Fibroblast of lung (primary cell): ENCODE measurements around the gene PRPF8.

ENCODE experiments used
- CTCF ChIP-seq, 2 donors: IDR thresholded peaks in 1 of 2; conservative IDR thresholded peaks in 1 of 2; 1 replicate in 1 of 2; 2 replicates in 1 of 2; pipeline ENCODE4 v1.5.1; 2011 to 2012; ENCODE audit warnings: low read length in 2 of 2, control low read depth in 1 of 2, inconsistent platforms in 1 of 2, low read depth in 1 of 2, mild to moderate bottlenecking in 1 of 2
- EZH2 ChIP-seq: IDR thresholded peaks from 2 replicates; pipeline ENCODE4 v1.5.1; 2012; ENCODE audit warnings: low read length, control low read depth, mild to moderate bottlenecking; ENCODE audit errors: missing control alignments

- TF ChIP-seq CTCF (conservative IDR thresholded peaks at IDR 0.05 in 1 of 2, IDR thresholded peaks at IDR 0.05 in 1 of 2; ENCODE audit: low read depth in 1 of 2, low read length in 2 of 2) (no peak), EZH2 (no peak)
Observed at GRCh38 chr17:1601571-1601970, 83.1 kb downstream of the PRPF8 start.
